Left hindlimb (tissue), 1 donor: Measurements from ENCODE around the gene KRTAP9-9.
"Not testable (repeated sequence)": the region's sequence is repeated elsewhere in the genome, so short reads cannot be mapped to it uniquely, and the experiment has no call there.

Source experiments
- DNase-seq: peaks from one replicate; pipeline ENCODE4 v3.0.0-alpha.2; 2018

KRTAP9-9 gene

GRCh38 chr17:41255381-41256290, at the start of gene KRTAP9-9:
TSS of gene KRTAP9-9 (plus strand) at chr17:41255384.
- not testable (repeated sequence) for DNase-seq

- DNase-seq, result no peak
These were observed 43.2 kb upstream of the KRTAP9-9 start for GRCh38 chr17:41211845-41212466.

- DNase-seq, result no peak
These were observed 42.5 kb upstream of the KRTAP9-9 start for GRCh38 chr17:41212524-41213169.

GRCh38 chr17:41215681-41216080, 39.5 kb upstream of the KRTAP9-9 start:
- no peak for DNase-seq

- DNase-seq, result no peak
These were observed 31.4 kb upstream of the KRTAP9-9 start for GRCh38 chr17:41223821-41224220.

GRCh38 chr17:41226051-41226450, 29.1 kb upstream of the KRTAP9-9 start:
- DNase-seq, result no peak

GRCh38 chr17:41226598-41227095, 28.5 kb upstream of the KRTAP9-9 start, which contains the start of gene KRTAP9-2:
TSS of gene KRTAP9-2 (plus strand) at chr17:41226648. CDS start at chr17:41226655, 7 bp downstream.
- not testable (repeated sequence) for DNase-seq

GRCh38 chr17:41230094-41230493, 25.1 kb upstream of the KRTAP9-9 start:
- DNase-seq, result no peak

GRCh38 chr17:41231731-41232130, 23.5 kb upstream of the KRTAP9-9 start:
- DNase-seq, result no peak

GRCh38 chr17:41232399-41233105, 22.6 kb upstream of the KRTAP9-9 start, which contains the start of gene KRTAP9-3:
TSS of gene KRTAP9-3 (plus strand) at chr17:41232449. CDS start at chr17:41232502, 53 bp downstream.
- DNase-seq, result not testable (repeated sequence)

- DNase-seq, result not testable (repeated sequence)
These were observed 18.1 kb upstream of the KRTAP9-9 start for GRCh38 chr17:41237116-41237515.

- not testable (repeated sequence) for DNase-seq
These were observed 17.2 kb upstream of the KRTAP9-9 start, which contains the start of gene KRTAP9-8 for GRCh38 chr17:41237949-41238437. TSS of gene KRTAP9-8 (plus strand) at chr17:41237999. CDS start at chr17:41238052, 53 bp downstream.

- not testable (repeated sequence) for DNase-seq
These were observed 8.0 kb upstream of the KRTAP9-9 start for GRCh38 chr17:41246995-41247787.

- DNase-seq, result not testable (repeated sequence)
These were observed 5.4 kb upstream of the KRTAP9-9 start, which contains the start of gene KRTAP9-4 for GRCh38 chr17:41249637-41250240. TSS of gene KRTAP9-4 (plus strand) at chr17:41249687. CDS start at chr17:41249721, 34 bp downstream.

- no peak for DNase-seq
These were observed 3.9 kb upstream of the KRTAP9-9 start for GRCh38 chr17:41251261-41251660.

GRCh38 chr17:41254861-41255260, 323 bp upstream of the KRTAP9-9 start:
- DNase-seq, result no peak

- DNase-seq, result no peak
These were observed 1.1 kb downstream of the KRTAP9-9 start for GRCh38 chr17:41256291-41256685.

- DNase-seq, result no peak
These were observed 3.2 kb downstream of the KRTAP9-9 start for GRCh38 chr17:41258406-41258805.

GRCh38 chr17:41263212-41263611, 8.0 kb downstream of the KRTAP9-9 start:
- DNase-seq, result no peak

- no peak for DNase-seq
These were observed 9.4 kb downstream of the KRTAP9-9 start for GRCh38 chr17:41264599-41264998.

- DNase-seq, result no peak
These were observed 9.9 kb downstream of the KRTAP9-9 start, which contains the start of gene KRTAP9-6 for GRCh38 chr17:41265078-41265477. TSS of gene KRTAP9-6 (plus strand) at chr17:41265378. CDS start at chr17:41265378, 0 bp downstream.
